ENCODE data around the gene BPIFB2.

GRCh38 chr20:33022694-33023438, 15.4 kb downstream of the BPIFB2 start:
- no peak for TF ChIP-seq EZH2 (IDR thresholded peaks at IDR 0.05; ENCODE audit: low read length)
- TF ChIP-seq, protein P1, sequence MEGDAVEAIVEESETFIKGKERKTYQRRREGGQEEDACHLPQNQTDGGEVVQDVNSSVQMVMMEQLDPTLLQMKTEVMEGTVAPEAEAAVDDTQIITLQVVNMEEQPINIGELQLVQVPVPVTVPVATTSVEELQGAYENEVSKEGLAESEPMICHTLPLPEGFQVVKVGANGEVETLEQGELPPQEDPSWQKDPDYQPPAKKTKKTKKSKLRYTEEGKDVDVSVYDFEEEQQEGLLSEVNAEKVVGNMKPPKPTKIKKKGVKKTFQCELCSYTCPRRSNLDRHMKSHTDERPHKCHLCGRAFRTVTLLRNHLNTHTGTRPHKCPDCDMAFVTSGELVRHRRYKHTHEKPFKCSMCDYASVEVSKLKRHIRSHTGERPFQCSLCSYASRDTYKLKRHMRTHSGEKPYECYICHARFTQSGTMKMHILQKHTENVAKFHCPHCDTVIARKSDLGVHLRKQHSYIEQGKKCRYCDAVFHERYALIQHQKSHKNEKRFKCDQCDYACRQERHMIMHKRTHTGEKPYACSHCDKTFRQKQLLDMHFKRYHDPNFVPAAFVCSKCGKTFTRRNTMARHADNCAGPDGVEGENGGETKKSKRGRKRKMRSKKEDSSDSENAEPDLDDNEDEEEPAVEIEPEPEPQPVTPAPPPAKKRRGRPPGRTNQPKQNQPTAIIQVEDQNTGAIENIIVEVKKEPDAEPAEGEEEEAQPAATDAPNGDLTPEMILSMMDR (optimal IDR thresholded peaks at IDR 0.05 in 1 of 3, IDR thresholded peaks at IDR 0.05 in 1 of 3, conservative IDR thresholded peaks at IDR 0.05 in 1 of 3; ENCODE audit: extremely low read depth in 1 of 3, insufficient read depth in 2 of 3, low read length in 3 of 3), result no peak

All from keratinocyte (primary cell).